ENCODE data around the gene ABCC10. TPM values are rescaled to one million over a fixed set of nuclear protein-coding genes. Genes with fewer than 3 reads are reported as not detected.

Gene ABCC10
- total and polyA plus RNA-seq, 7 donors = 2.4 to 25.0 (median 12.2) TPM

DNA sequence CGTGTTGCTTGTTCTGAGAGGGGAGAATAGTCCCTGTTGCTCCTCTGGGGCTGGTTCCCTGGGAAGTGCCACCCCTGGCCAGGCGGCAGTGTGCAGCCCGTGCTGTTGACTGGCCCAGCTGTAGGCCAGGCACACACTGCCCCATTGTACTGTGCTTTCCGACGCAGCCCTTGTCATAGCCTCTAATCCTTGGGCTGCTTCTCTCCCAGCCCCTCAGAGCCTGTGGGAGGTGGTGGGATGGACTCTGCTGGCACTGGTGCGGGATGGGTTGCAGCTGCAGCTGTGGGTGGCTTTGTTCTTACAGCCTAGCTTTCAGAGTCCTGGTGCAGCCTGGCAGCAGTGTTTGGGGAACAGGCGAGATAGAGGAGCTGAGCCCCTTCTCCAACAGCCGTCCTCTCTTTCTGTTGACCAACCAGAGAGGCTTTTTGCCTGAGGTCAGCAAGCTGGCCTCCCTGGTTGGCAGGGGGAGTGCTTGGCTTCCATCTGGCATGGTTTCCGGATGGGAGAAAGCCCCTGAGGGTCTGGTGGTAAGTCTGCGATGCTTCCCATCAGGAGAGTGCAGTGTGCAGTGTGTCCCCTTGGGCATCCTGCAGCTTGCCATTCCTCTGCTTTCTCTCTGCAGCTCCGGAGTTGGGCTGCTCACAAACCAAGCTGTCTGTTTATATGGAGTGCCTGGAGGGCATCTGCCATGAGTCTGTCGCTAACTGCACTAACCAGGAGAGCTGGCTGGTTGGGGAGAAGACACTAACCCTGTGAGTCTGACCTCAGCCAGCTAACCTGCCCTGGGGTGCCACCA is 62.1 kb downstream of the ABCC10 start:
- no peak for DNase-seq
- Histone ChIP-seq H3K27ac (peak overlapping the region in 1 of 4 donors; percentile 16), H3K4me1 (peaks cover 0 to 40% (median 27%) of the 10 kb centered on the region in 4 donors), H3K36me3 (peaks cover 0 to 11% (median 0%) of the 10 kb centered on the region in 4 donors), H3K9me3 (no peaks in the 10 kb centered on the region), H3K4me3 (no peak overlapping the region), H3K27me3 (no peaks in the 10 kb centered on the region)
- intact Hi-C loops (cut with DNase I) = no loop called here
- TF ChIP-seq CTCF (IDR thresholded peaks at IDR 0.05) (no peak), POLR2AphosphoS5 (IDR thresholded peaks at IDR 0.05) (no peak), EP300 (IDR thresholded peaks at IDR 0.05) (no peak), POLR2A (IDR thresholded peaks at IDR 0.05) (no peak)
- WGBS, 2 donors = 91 to 95% methylated on average over 12 of the region's 12 CpGs

- DNase-seq = no peak
- TF ChIP-seq POLR2AphosphoS5 (IDR thresholded peaks at IDR 0.05) = no peak
- TF ChIP-seq POLR2A (IDR thresholded peaks at IDR 0.05) = no peak
- TF ChIP-seq EP300 (IDR thresholded peaks at IDR 0.05) = no peak
- no peak for TF ChIP-seq CTCF (IDR thresholded peaks at IDR 0.05)
- H3K4me3 ChIP-seq = no peak overlapping the region
- H3K27me3 ChIP-seq = no peaks in the 10 kb centered on the region
- H3K27ac ChIP-seq = no peak overlapping the region
- no peaks in the 10 kb centered on the region for H3K9me3 ChIP-seq
- intact Hi-C loops (cut with DNase I) = no loop called here
- WGBS, 2 donors = 75 to 81% methylated on average over 6 of the region's 6 CpGs
- peaks cover 0 to 45% (median 34%) of the 10 kb centered on the region in 4 donors for H3K4me1 ChIP-seq
- H3K36me3 ChIP-seq = peaks cover 0 to 10% (median 0%) of the 10 kb centered on the region in 4 donors
These were observed 63.2 kb downstream of the ABCC10 start for GRCh38 chr6:43490523-43490939.

- peak; percentile 88 for DNase-seq
- Histone ChIP-seq H3K27ac (peak overlapping the region; percentile 57 to 72 (median 68)), H3K36me3 (peaks cover 0 to 5% (median 0%) of the 10 kb centered on the region in 4 donors), H3K9me3 (no peaks in the 10 kb centered on the region), H3K4me1 (peaks cover 0 to 59% (median 49%) of the 10 kb centered on the region in 4 donors), H3K4me3 (no peak overlapping the region), H3K27me3 (no peaks in the 10 kb centered on the region)
- WGBS, 2 donors = 22 to 56% methylated on average over 10 of the region's 10 CpGs
- TF ChIP-seq CTCF (IDR thresholded peaks at IDR 0.05) (no peak), POLR2AphosphoS5 (IDR thresholded peaks at IDR 0.05) (peak in 1 of 4 donors; percentile 12), POLR2A (IDR thresholded peaks at IDR 0.05) (no peak)
- intact Hi-C loops (cut with DNase I) = no loop called here
These were observed 64.7 kb downstream of the ABCC10 start for GRCh38 chr6:43491750-43492661.

DNA sequence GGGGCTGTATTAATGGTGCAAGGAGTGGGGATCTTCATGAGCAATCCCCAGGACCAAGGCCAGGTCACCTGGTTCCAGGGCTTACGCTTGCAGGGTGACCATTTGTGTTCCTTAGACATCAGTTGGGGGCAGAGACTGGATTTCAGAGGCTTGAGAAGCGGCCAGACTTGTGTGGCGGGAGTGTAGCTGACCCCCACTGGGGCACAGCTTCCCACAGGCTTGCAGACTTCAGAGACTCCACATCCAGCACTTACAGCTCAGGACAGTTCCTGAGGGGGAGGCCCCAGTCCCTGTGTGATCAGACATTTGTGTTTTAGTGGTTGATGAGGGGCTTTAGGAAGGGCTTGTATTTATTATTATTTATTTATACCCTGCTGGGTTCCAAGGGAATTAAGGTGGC is 65.3 kb downstream of the ABCC10 start:
- 77 to 78% methylated on average over 3 of the region's 3 CpGs for WGBS, 2 donors
- peaks cover 0 to 65% (median 52%) of the 10 kb centered on the region in 4 donors for H3K4me1 ChIP-seq
- peaks cover 0 to 6% (median 0%) of the 10 kb centered on the region in 4 donors for H3K36me3 ChIP-seq
- no peaks in the 10 kb centered on the region for H3K9me3 ChIP-seq
- TF ChIP-seq EP300 (IDR thresholded peaks at IDR 0.05) (no peak), POLR2AphosphoS5 (IDR thresholded peaks at IDR 0.05) (no peak), POLR2A (IDR thresholded peaks at IDR 0.05) (no peak), CTCF (IDR thresholded peaks at IDR 0.05) (no peak)
- peak overlapping the region; percentile 57 to 72 (median 68) for H3K27ac ChIP-seq
- no peaks in the 10 kb centered on the region for H3K27me3 ChIP-seq
- DNase-seq = no peak
- H3K4me3 ChIP-seq = no peak overlapping the region
- intact Hi-C loops (cut with DNase I) = no loop called here
